Measurements from ENCODE around the gene ZEB2. TPM values are rescaled to one million over a fixed set of nuclear protein-coding genes. Genes with fewer than 3 reads are reported as not detected.
A peak's percentile ranks its signal among the peaks of the same experiment; 100 is the strongest.

Gene ZEB2
- total and polyA plus RNA-seq, 4 donors: 7.6 to 39.6 (median 22.2) TPM

- WGBS: 55% methylated on average over 1 of the region's 1 CpG
- no peak overlapping the region for H3K4me3 ChIP-seq (ENCODE audit: low read depth in 1 of 3, low read length in 3 of 3)
- no peak overlapping the region for H3K9ac ChIP-seq (ENCODE audit: low read depth in 1 of 2, low read length in 2 of 2)
- no peak for TF ChIP-seq REST (IDR thresholded peaks at IDR 0.05)
- TF ChIP-seq RAD21 (IDR thresholded peaks at IDR 0.05): no peak
- TF ChIP-seq RXRA (IDR thresholded peaks at IDR 0.05): no peak
- TF ChIP-seq, protein P1, sequence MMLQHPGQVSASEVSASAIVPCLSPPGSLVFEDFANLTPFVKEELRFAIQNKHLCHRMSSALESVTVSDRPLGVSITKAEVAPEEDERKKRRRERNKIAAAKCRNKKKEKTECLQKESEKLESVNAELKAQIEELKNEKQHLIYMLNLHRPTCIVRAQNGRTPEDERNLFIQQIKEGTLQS (IDR thresholded peaks at IDR 0.05): no peak
- TF ChIP-seq FOXA1 (IDR thresholded peaks at IDR 0.05): no peak
- TF ChIP-seq NR2F2 (IDR thresholded peaks at IDR 0.05): no peak
- H3K36me3 ChIP-seq (ENCODE audit: control insufficient read depth in 4 of 4, insufficient read depth in 3 of 4, low read depth in 1 of 4, low read length in 3 of 4): peaks cover 0 to 1% (median 0%) of the 10 kb centered on the region in 4 donors
- no peaks in the 10 kb centered on the region for H3K4me1 ChIP-seq (ENCODE audit: control insufficient read depth in 4 of 4, insufficient read depth in 4 of 4, low read length in 3 of 4)
- H3K27me3 ChIP-seq (ENCODE audit: control insufficient read depth in 4 of 4, insufficient read depth in 4 of 4, low read length in 3 of 4): no peaks in the 10 kb centered on the region
- peaks cover 0 to 1% (median 0%) of the 10 kb centered on the region in 4 donors for H3K9me3 ChIP-seq (ENCODE audit: control insufficient read depth in 4 of 4, low read length in 3 of 4)
- DNase-seq (ENCODE audit: low spot score): no peak
- no peak overlapping the region for H3K27ac ChIP-seq (ENCODE audit: low read depth in 1 of 2, low read length in 2 of 2)
Measured at GRCh38 chr2:144470334-144470733, 49.6 kb downstream of the ZEB2 start.

GRCh38 chr2:144469798-144470197, 50.1 kb downstream of the ZEB2 start:
- peak overlapping the region in 1 of 2 donors; percentile 15 for H3K27ac ChIP-seq (ENCODE audit: low read depth in 1 of 2, low read length in 2 of 2)
- peaks cover 0 to 1% (median 0%) of the 10 kb centered on the region in 4 donors for H3K36me3 ChIP-seq (ENCODE audit: control insufficient read depth in 4 of 4, insufficient read depth in 3 of 4, low read depth in 1 of 4, low read length in 3 of 4)
- 27% methylated on average over 2 of the region's 2 CpGs for WGBS
- no peak overlapping the region for H3K9ac ChIP-seq (ENCODE audit: low read depth in 1 of 2, low read length in 2 of 2)
- H3K27me3 ChIP-seq (ENCODE audit: control insufficient read depth in 4 of 4, insufficient read depth in 4 of 4, low read length in 3 of 4): no peaks in the 10 kb centered on the region
- H3K9me3 ChIP-seq (ENCODE audit: control insufficient read depth in 4 of 4, low read length in 3 of 4): peaks cover 0 to 1% (median 0%) of the 10 kb centered on the region in 4 donors
- no peaks in the 10 kb centered on the region for H3K4me1 ChIP-seq (ENCODE audit: control insufficient read depth in 4 of 4, insufficient read depth in 4 of 4, low read length in 3 of 4)
- no peak overlapping the region for H3K4me3 ChIP-seq (ENCODE audit: low read depth in 1 of 3, low read length in 3 of 3)
- TF ChIP-seq FOXA1 (IDR thresholded peaks at IDR 0.05) (no peak), FOXA2 (IDR thresholded peaks at IDR 0.05) (no peak), REST (IDR thresholded peaks at IDR 0.05) (no peak), YY1 (IDR thresholded peaks at IDR 0.05) (no peak), TAF1 (conservative IDR thresholded peaks at IDR 0.05) (no peak), NR2F2 (IDR thresholded peaks at IDR 0.05) (no peak), SP1 (IDR thresholded peaks at IDR 0.05) (no peak), HNF4A (conservative IDR thresholded peaks at IDR 0.05) (no peak), EGR1 (IDR thresholded peaks at IDR 0.05; ENCODE audit: low read depth in 2 of 2) (no peak)
- TF ChIP-seq, protein P2, sequence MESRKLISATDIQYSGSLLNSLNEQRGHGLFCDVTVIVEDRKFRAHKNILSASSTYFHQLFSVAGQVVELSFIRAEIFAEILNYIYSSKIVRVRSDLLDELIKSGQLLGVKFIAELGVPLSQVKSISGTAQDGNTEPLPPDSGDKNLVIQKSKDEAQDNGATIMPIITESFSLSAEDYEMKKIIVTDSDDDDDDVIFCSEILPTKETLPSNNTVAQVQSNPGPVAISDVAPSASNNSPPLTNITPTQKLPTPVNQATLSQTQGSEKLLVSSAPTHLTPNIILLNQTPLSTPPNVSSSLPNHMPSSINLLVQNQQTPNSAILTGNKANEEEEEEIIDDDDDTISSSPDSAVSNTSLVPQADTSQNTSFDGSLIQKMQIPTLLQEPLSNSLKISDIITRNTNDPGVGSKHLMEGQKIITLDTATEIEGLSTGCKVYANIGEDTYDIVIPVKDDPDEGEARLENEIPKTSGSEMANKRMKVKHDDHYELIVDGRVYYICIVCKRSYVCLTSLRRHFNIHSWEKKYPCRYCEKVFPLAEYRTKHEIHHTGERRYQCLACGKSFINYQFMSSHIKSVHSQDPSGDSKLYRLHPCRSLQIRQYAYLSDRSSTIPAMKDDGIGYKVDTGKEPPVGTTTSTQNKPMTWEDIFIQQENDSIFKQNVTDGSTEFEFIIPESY (IDR thresholded peaks at IDR 0.05): no peak
- TF ChIP-seq, protein P1 (IDR thresholded peaks at IDR 0.05): no peak
- TF ChIP-seq, protein P3, sequence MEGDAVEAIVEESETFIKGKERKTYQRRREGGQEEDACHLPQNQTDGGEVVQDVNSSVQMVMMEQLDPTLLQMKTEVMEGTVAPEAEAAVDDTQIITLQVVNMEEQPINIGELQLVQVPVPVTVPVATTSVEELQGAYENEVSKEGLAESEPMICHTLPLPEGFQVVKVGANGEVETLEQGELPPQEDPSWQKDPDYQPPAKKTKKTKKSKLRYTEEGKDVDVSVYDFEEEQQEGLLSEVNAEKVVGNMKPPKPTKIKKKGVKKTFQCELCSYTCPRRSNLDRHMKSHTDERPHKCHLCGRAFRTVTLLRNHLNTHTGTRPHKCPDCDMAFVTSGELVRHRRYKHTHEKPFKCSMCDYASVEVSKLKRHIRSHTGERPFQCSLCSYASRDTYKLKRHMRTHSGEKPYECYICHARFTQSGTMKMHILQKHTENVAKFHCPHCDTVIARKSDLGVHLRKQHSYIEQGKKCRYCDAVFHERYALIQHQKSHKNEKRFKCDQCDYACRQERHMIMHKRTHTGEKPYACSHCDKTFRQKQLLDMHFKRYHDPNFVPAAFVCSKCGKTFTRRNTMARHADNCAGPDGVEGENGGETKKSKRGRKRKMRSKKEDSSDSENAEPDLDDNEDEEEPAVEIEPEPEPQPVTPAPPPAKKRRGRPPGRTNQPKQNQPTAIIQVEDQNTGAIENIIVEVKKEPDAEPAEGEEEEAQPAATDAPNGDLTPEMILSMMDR (IDR thresholded peaks at IDR 0.05; ENCODE audit: low read depth, low read length, missing input control): no peak
- DNase-seq (ENCODE audit: low spot score): no peak
